WTC11 (cell line): ENCODE data around the gene UBR2. TPM values are rescaled to one million over a fixed set of nuclear protein-coding genes. Genes with fewer than 3 reads are reported as not detected.
A peak's percentile ranks its signal among the peaks of the same experiment; 100 is the strongest.

ENCODE experiments used
- ATAC-seq: fragments of 200-7000 bp; cut with Tn5 transposase; 2 replicates; pipeline ENCODE4 v1.10.0; 2021; ENCODE audit warnings: mild to moderate bottlenecking, moderate library complexity
- CTCF ChIA-PET: fragments of 300-600 bp; sonication (Branson Sonifier 250); formaldehyde crosslinking; loops from one replicate; lab custom pipeline; 2021; ENCODE audit warnings: antibody characterized with exemption; lab: Charles Lee
- POLR2A ChIA-PET: fragments of 350-600 bp; sonication (Branson Sonifier 250); formaldehyde crosslinking; loops from one replicate; lab custom pipeline; 2021; ENCODE audit warnings: antibody characterized with exemption; lab: Charles Lee
- DNase-seq: peaks from one replicate; pipeline ENCODE4 v3.0.0; 2021; ENCODE audit warnings: low spot score
- H3K27ac Mint-ChIP-seq: 2 replicates; pipeline ENCODE4 v1.8.0; 2021; ENCODE audit warnings: mixed read lengths
- H3K27me3 Mint-ChIP-seq: 2 replicates; pipeline ENCODE4 v1.8.0; 2021; ENCODE audit warnings: low read depth, mild to moderate bottlenecking, moderate library complexity, mixed read lengths
- H3K36me3 Mint-ChIP-seq: 2 replicates; pipeline ENCODE4 v1.8.0; 2021; ENCODE audit warnings: mixed read lengths
- H3K4me1 Mint-ChIP-seq: 2 replicates; pipeline ENCODE4 v1.8.0; 2022; ENCODE audit warnings: mixed read lengths
- H3K4me3 Mint-ChIP-seq: 2 replicates; pipeline ENCODE4 v1.8.0; 2021; ENCODE audit warnings: mild to moderate bottlenecking, moderate library complexity, mixed read lengths
- H3K9me3 Mint-ChIP-seq: 2 replicates; pipeline ENCODE4 v1.8.0; 2021; ENCODE audit warnings: mixed read lengths
- CREB1 ChIP-seq: sonication (generic); formaldehyde crosslinking; IDR thresholded peaks from 2 replicates; pipeline ENCODE4 v1.8.0; 2023; ENCODE audit warnings: mild to moderate bottlenecking, missing genetic modification reagents
- CREM ChIP-seq: sonication (generic); formaldehyde crosslinking; IDR thresholded peaks from 2 replicates; pipeline ENCODE4 v1.8.1; 2022; ENCODE audit warnings: mild to moderate bottlenecking, missing genetic modification reagents, moderate library complexity
- ESRRA ChIP-seq: sonication (generic); formaldehyde crosslinking; IDR thresholded peaks from 2 replicates; pipeline ENCODE4 v1.8.1; 2022; ENCODE audit warnings: mild to moderate bottlenecking, missing genetic modification reagents, borderline replicate concordance
- GABPB1 ChIP-seq: sonication (generic); formaldehyde crosslinking; IDR thresholded peaks from 2 replicates; pipeline ENCODE4 v1.8.1; 2023; ENCODE audit warnings: mild to moderate bottlenecking, missing genetic modification reagents
- GTF2I ChIP-seq: fragments of 250-450 bp; sonication (Bioruptor Pico); conservative IDR thresholded peaks from 2 replicates; pipeline ENCODE4 v1.4.0; 2021; ENCODE audit warnings: mild to moderate bottlenecking
- NFE2L1 ChIP-seq: sonication (generic); formaldehyde crosslinking; IDR thresholded peaks from 2 replicates; pipeline ENCODE4 v1.8.1; 2023; ENCODE audit warnings: missing genetic modification reagents
- NR3C1 ChIP-seq: sonication (generic); formaldehyde crosslinking; conservative IDR thresholded peaks from 2 replicates; pipeline ENCODE4 v1.8.1; 2023; ENCODE audit warnings: low read depth, mild to moderate bottlenecking, missing genetic modification reagents
- TCF7 ChIP-seq: sonication (generic); formaldehyde crosslinking; IDR thresholded peaks from 2 replicates; pipeline ENCODE4 v1.8.0; 2022; ENCODE audit warnings: mild to moderate bottlenecking, low read depth, missing genetic modification reagents, moderate library complexity
- ZNF121 ChIP-seq: sonication (generic); formaldehyde crosslinking; IDR thresholded peaks from 2 replicates; pipeline ENCODE4 v1.8.0; 2023; ENCODE audit warnings: missing genetic modification reagents
- ZNF263 ChIP-seq: sonication (generic); formaldehyde crosslinking; IDR thresholded peaks from 2 replicates; pipeline ENCODE4 v1.8.1; 2022; ENCODE audit warnings: low read depth, mild to moderate bottlenecking, moderate library complexity, missing genetic modification reagents
- total RNA-seq: library from RNA; stranded (reverse); gene quantifications from 3 replicates; pipeline ENCODE4 v1.2.3, GENCODE V29; 2021
- TF ChIP-seq, protein P1 (sequence below): sonication (generic); formaldehyde crosslinking; IDR thresholded peaks from 2 replicates; pipeline ENCODE4 v1.8.0; 2022; ENCODE audit warnings: mild to moderate bottlenecking, missing genetic modification reagents
- TF ChIP-seq, protein P2 (sequence below): sonication (generic); formaldehyde crosslinking; IDR thresholded peaks from 2 replicates; pipeline ENCODE4 v1.8.1; 2022; ENCODE audit warnings: missing genetic modification reagents, borderline replicate concordance
- TF ChIP-seq, protein P3 (sequence below): sonication (generic); formaldehyde crosslinking; conservative IDR thresholded peaks from 2 replicates; pipeline ENCODE4 v1.8.1; 2023; ENCODE audit warnings: mild to moderate bottlenecking, low read depth, missing genetic modification reagents, moderate library complexity
- TF ChIP-seq, protein P4 (sequence below): sonication (generic); formaldehyde crosslinking; IDR thresholded peaks from 2 replicates; pipeline ENCODE4 v1.8.0; 2023; ENCODE audit warnings: missing genetic modification reagents
- TF ChIP-seq, protein P5 (sequence below): fragments of 250-450 bp; sonication (Bioruptor Pico); IDR thresholded peaks from 2 replicates; pipeline ENCODE4 v1.9.0; 2021; ENCODE audit warnings: mild to moderate bottlenecking
- TF ChIP-seq, protein P6 (sequence below): fragments of 250-450 bp; sonication (Bioruptor Pico); IDR thresholded peaks from 2 replicates; pipeline ENCODE4 v1.9.0; 2021; ENCODE audit warnings: moderate library complexity, mild to moderate bottlenecking, inconsistent platforms, borderline replicate concordance
- TF ChIP-seq, protein P7 (sequence below): sonication (generic); formaldehyde crosslinking; IDR thresholded peaks from 2 replicates; pipeline ENCODE4 v1.8.1; 2022; ENCODE audit warnings: mild to moderate bottlenecking, moderate library complexity, missing genetic modification reagents

Gene UBR2
- total RNA-seq, 1 experiment from 2014 or later: 18.8 TPM

DNA sequence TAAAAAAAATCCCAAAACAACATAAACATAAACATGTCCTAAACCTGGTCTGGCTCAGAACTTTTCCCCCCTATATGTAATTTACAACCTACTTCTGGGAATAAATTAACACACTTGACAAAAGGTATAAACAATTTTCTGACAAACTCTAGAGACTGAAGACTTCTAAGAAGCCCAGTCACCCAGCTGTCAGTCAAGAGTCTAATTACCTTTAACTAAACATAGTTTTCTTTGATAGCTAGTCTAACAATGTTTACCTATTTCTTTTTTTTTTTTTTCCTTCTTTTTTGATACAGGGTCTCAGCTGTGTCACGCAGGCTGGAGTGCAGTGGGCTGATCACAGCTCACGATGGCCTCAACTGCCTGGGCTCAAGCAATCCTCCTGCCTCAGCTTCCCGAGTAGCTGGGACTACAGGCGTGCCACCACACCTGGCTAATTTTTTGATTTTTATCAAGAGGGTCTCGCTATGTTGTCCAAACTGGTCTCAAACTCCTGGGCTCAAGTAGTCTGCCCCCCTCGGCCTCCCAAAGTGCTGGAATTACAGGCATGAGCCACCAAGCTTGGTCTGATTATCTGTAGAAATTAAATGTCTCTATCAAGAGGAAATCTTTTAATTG is 932 bp upstream of the UBR2 start (continued):
- TF ChIP-seq, protein P1, sequence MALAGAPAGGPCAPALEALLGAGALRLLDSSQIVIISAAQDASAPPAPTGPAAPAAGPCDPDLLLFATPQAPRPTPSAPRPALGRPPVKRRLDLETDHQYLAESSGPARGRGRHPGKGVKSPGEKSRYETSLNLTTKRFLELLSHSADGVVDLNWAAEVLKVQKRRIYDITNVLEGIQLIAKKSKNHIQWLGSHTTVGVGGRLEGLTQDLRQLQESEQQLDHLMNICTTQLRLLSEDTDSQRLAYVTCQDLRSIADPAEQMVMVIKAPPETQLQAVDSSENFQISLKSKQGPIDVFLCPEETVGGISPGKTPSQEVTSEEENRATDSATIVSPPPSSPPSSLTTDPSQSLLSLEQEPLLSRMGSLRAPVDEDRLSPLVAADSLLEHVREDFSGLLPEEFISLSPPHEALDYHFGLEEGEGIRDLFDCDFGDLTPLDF (CRISPR knock-in tag): no peak
- TF ChIP-seq CREM (no peak), ZNF121 (CRISPR knock-in tag) (no peak), GTF2I (CRISPR knock-in tag) (no peak), NFE2L1 (CRISPR knock-in tag) (no peak)
- TF ChIP-seq, protein P2, sequence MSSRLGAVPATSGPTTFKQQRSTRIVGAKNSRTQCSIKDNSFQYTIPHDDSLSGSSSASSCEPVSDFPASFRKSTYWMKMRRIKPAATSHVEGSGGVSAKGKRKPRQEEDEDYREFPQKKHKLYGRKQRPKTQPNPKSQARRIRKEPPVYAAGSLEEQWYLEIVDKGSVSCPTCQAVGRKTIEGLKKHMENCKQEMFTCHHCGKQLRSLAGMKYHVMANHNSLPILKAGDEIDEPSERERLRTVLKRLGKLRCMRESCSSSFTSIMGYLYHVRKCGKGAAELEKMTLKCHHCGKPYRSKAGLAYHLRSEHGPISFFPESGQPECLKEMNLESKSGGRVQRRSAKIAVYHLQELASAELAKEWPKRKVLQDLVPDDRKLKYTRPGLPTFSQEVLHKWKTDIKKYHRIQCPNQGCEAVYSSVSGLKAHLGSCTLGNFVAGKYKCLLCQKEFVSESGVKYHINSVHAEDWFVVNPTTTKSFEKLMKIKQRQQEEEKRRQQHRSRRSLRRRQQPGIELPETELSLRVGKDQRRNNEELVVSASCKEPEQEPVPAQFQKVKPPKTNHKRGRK (CRISPR knock-in tag): no peak
- TF ChIP-seq, protein P3, sequence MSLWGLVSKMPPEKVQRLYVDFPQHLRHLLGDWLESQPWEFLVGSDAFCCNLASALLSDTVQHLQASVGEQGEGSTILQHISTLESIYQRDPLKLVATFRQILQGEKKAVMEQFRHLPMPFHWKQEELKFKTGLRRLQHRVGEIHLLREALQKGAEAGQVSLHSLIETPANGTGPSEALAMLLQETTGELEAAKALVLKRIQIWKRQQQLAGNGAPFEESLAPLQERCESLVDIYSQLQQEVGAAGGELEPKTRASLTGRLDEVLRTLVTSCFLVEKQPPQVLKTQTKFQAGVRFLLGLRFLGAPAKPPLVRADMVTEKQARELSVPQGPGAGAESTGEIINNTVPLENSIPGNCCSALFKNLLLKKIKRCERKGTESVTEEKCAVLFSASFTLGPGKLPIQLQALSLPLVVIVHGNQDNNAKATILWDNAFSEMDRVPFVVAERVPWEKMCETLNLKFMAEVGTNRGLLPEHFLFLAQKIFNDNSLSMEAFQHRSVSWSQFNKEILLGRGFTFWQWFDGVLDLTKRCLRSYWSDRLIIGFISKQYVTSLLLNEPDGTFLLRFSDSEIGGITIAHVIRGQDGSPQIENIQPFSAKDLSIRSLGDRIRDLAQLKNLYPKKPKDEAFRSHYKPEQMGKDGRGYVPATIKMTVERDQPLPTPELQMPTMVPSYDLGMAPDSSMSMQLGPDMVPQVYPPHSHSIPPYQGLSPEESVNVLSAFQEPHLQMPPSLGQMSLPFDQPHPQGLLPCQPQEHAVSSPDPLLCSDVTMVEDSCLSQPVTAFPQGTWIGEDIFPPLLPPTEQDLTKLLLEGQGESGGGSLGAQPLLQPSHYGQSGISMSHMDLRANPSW (CRISPR knock-in tag): no peak
- TF ChIP-seq, protein P4, sequence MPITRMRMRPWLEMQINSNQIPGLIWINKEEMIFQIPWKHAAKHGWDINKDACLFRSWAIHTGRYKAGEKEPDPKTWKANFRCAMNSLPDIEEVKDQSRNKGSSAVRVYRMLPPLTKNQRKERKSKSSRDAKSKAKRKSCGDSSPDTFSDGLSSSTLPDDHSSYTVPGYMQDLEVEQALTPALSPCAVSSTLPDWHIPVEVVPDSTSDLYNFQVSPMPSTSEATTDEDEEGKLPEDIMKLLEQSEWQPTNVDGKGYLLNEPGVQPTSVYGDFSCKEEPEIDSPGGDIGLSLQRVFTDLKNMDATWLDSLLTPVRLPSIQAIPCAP (CRISPR knock-in tag): no peak
- TF ChIP-seq, protein P5, sequence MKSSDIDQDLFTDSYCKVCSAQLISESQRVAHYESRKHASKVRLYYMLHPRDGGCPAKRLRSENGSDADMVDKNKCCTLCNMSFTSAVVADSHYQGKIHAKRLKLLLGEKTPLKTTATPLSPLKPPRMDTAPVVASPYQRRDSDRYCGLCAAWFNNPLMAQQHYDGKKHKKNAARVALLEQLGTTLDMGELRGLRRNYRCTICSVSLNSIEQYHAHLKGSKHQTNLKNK (CRISPR knock-in tag): no peak
- TF ChIP-seq, protein P6, sequence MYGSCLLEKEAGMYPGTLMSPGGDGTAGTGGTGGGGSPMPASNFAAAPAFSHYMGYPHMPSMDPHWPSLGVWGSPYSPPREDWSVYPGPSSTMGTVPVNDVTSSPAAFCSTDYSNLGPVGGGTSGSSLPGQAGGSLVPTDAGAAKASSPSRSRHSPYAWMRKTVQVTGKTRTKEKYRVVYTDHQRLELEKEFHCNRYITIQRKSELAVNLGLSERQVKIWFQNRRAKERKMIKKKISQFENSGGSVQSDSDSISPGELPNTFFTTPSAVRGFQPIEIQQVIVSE (CRISPR knock-in tag): no peak

DNA sequence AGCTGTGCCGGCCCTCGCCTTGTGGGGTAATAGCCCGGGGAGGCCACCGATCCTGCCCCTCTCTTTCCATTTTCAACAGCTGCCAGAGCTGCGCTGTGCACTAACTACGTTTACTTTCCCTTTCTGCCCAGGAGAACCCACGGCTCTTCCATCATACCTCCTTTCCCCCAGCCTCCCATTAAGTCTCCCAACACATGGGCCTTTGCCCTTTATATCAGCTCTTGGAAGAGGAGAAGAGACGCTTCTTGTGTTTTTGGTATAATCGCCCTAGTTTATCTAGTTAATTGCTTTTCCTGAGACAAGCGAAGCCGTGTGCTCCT is 637 bp downstream of the UBR2 start:
- TF ChIP-seq ZNF263: no peak
- H3K9me3 Mint-ChIP-seq: no peaks in the 10 kb centered on the region
- H3K4me3 Mint-ChIP-seq: peak overlapping the region; percentile 90
- DNase-seq (no peak), ATAC-seq (no peak)
- H3K27ac Mint-ChIP-seq: peak overlapping the region; percentile 71
- H3K36me3 Mint-ChIP-seq: peaks cover 12% of the 10 kb centered on the region; the same call in 1 of the 2 replicates
- H3K27me3 Mint-ChIP-seq: peaks cover 4% of the 10 kb centered on the region; the same call in 1 of the 2 replicates
- peaks cover 8% of the 10 kb centered on the region for H3K4me1 Mint-ChIP-seq
- ChIA-PET POLR2A (interaction anchor here (1.1 to 2.0 kb wide), 5 partner anchors 10 to 315 kb away, joined by 4 to 16 read pairs (median 8); partner anchors contain the start of gene RPL7L1), CTCF (interaction anchor here (0.8 to 7.8 kb wide), 19 partner anchors 10 to 777 kb away, joined by 3 to 82 read pairs (median 6); partner anchors contain the start of genes TBCC and TOMM6)

DNA sequence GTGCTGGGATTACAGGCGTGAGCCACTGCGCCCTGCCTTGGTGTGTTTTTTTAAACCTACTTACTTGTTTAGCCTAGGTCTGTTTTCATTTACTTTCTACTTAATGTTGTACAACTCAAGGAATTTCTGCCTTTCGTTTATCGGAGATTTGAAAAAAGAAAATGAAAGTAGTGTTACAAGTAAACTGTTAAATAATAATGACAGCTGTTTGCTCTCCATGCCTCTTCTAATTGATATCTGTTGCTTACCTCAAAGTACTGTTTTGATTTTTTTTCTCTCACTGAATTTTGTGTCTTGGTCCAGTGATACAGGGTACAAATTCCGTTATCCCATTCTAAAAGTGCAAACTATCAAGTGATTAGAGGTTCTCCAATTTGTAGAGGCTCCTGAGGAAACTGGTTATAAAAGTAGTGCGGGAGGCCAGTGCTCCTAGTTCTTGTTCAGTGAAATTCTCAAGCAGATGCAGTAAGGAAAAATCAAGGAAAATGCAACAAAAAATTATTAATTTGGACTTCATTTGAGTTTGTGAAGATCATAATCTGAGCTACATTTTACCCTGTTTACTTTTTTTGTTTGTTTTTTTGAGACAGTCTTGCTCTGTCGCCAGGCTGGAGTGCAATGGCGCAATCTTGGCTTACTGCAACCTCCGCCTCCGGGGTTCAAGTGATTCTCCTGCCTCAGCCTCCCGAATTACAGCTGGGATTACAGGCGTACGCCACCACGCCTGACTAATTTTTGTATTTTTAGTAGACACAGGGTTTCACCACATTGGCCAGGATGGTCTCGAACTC is 2.2 kb downstream of the UBR2 start:
- ATAC-seq (no peak), DNase-seq (no peak)
- H3K27ac Mint-ChIP-seq: no peak overlapping the region
- H3K9me3 Mint-ChIP-seq: no peaks in the 10 kb centered on the region
- peaks cover under 1% of the 10 kb centered on the region; the same call in 1 of the 2 replicates for H3K27me3 Mint-ChIP-seq
- peaks cover 8% of the 10 kb centered on the region for H3K4me1 Mint-ChIP-seq
- POLR2A ChIA-PET: no interaction called here
- CTCF ChIA-PET: interaction anchor here (1.2 to 7.8 kb wide), 3 partner anchors 15 to 96 kb away, joined by 3 to 82 read pairs (median 6); no protein-coding TSS in a partner anchor
- TF ChIP-seq NR3C1 (CRISPR knock-in tag) (no peak), CREB1 (CRISPR knock-in tag) (no peak), GABPB1 (CRISPR knock-in tag) (0 out of 2 replicates have a peak, but pooled peaks have one; percentile 37), TCF7 (no peak), ESRRA (no peak)
- TF ChIP-seq, protein P2 (CRISPR knock-in tag): no peak
- TF ChIP-seq, protein P5 (CRISPR knock-in tag): no peak
- TF ChIP-seq, protein P7, sequence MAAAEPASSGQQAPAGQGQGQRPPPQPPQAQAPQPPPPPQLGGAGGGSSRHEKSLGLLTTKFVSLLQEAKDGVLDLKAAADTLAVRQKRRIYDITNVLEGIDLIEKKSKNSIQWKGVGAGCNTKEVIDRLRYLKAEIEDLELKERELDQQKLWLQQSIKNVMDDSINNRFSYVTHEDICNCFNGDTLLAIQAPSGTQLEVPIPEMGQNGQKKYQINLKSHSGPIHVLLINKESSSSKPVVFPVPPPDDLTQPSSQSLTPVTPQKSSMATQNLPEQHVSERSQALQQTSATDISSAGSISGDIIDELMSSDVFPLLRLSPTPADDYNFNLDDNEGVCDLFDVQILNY (CRISPR knock-in tag): no peak
- peak overlapping the region; percentile 90 for H3K4me3 Mint-ChIP-seq
- H3K36me3 Mint-ChIP-seq: peaks cover 12% of the 10 kb centered on the region; the same call in 1 of the 2 replicates
